Smooth muscle cell (in vitro differentiated cells): Measurements from ENCODE around the gene PLXNA4. TPM values are rescaled to one million over a fixed set of nuclear protein-coding genes. Genes with fewer than 3 reads are reported as not detected.

Source experiments
- DNase-seq: peaks from one replicate; lab custom pipeline; 2025; ENCODE audit not compliant: unreplicated experiment; lab: John Stamatoyannopoulos, UW
- H2AFZ ChIP-seq: fragments of 200-600 bp; sonication (generic); 2 replicates; pipeline ENCODE4 v1.6.0; 2016; ENCODE audit warnings: antibody characterized with exemption, low read depth, mild to moderate bottlenecking
- H3F3A ChIP-seq: fragments of 200-600 bp; sonication (generic); 2 replicates; pipeline ENCODE4 v1.6.0; 2017; ENCODE audit warnings: antibody characterized with exemption, low read depth
- H3K27ac ChIP-seq: fragments of 200-600 bp; sonication (generic); 2 replicates; pipeline ENCODE4 v1.5.1; 2016; ENCODE audit warnings: low read depth, mild to moderate bottlenecking
- H3K27me3 ChIP-seq: fragments of 200-600 bp; sonication (generic); 2 replicates; pipeline ENCODE4 v1.6.1; 2016; ENCODE audit warnings: low read depth, mild to moderate bottlenecking
- H3K36me3 ChIP-seq: fragments of 200-600 bp; sonication (generic); 2 replicates; pipeline ENCODE4 v1.5.1; 2016; ENCODE audit warnings: low read depth
- H3K4me1 ChIP-seq: fragments of 200-600 bp; sonication (generic); 2 replicates; pipeline ENCODE4 v1.5.1; 2016; ENCODE audit warnings: low read depth
- H3K4me2 ChIP-seq: fragments of 200-600 bp; sonication (generic); 2 replicates; pipeline ENCODE4 v1.6.0; 2016; ENCODE audit warnings: mild to moderate bottlenecking
- H3K4me3 ChIP-seq: fragments of 200-600 bp; sonication (generic); 2 replicates; pipeline ENCODE4 v1.5.1; 2016; ENCODE audit warnings: mild to moderate bottlenecking
- H3K79me2 ChIP-seq: fragments of 200-600 bp; sonication (generic); 2 replicates; pipeline ENCODE4 v1.6.0; 2016; ENCODE audit warnings: low read depth, mild to moderate bottlenecking
- H3K9ac ChIP-seq: fragments of 200-600 bp; sonication (generic); 2 replicates; pipeline ENCODE4 v1.6.0; 2016; ENCODE audit warnings: low read depth
- H3K9me3 ChIP-seq: fragments of 200-600 bp; sonication (generic); replicated peaks from 2 replicates; pipeline ENCODE4 v1.5.1; 2016; ENCODE audit warnings: low read depth
- H4K20me1 ChIP-seq: fragments of 200-600 bp; sonication (generic); 2 replicates; pipeline ENCODE4 v1.6.0; 2016; ENCODE audit warnings: low read depth
- CTCF ChIP-seq: fragments of 200-600 bp; sonication (generic); IDR thresholded peaks from 2 replicates; pipeline ENCODE4 v1.5.1; 2017; ENCODE audit warnings: borderline replicate concordance, mild to moderate bottlenecking, antibody characterized with exemption; ENCODE audit not compliant: insufficient read depth, poor library complexity, severe bottlenecking
- WGBS: methylation state at CpG from one replicate; pipeline ENCODE4 v1.1.7; 2016; ENCODE audit warnings: low lambda C conversion rate; 5-methylcytosine and 5-hydroxymethylcytosine counted together
- polyA plus RNA-seq: library from polyadenylated mRNA; unstranded; fragments of >200 nt; fragmentation: Nextera tagmentation; extraction: Ambion mirVana; gene quantifications from 2 replicates; pipeline ENCODE4 v1.2.1, GENCODE V29; 2016
- total RNA-seq: library from RNA; depleted of rRNA; stranded (reverse); fragments of >200 nt; gene quantifications from 2 replicates; pipeline ENCODE4 v1.2.3, GENCODE V29; 2014

The PLXNA4 gene
- total and polyA plus RNA-seq, 2 experiments from 2014 or later = 8.5 to 9.9 TPM

DNA sequence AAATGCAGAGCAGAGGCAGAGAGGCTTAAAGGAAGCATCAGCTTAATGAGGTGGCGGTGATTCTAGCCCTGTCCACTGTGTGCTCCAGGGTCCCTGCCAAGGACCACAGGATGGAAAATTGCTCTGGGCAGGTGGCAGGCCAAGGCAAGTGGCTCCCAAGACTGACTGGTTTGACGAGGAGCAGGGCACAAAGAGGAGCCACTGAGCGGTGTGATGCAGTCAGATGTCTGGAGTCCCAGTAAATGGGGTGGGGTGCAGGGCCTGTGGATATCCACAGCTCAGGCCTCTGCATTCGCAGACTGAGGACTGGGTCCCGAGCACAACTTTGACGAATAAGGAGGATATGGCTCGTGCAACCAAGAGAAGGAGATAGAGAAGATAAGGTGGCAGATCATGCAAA, 385.6 kb downstream of the PLXNA4 start:
- H4K20me1 ChIP-seq = no peaks in the 10 kb centered on the region
- no peaks in the 10 kb centered on the region for H3K4me1 ChIP-seq
- H3K4me2 ChIP-seq = no peak overlapping the region
- no peaks in the 10 kb centered on the region for H3K27me3 ChIP-seq
- H2AFZ ChIP-seq = no peak overlapping the region
- no peaks in the 10 kb centered on the region for H3K36me3 ChIP-seq
- H3K27ac ChIP-seq = no peak overlapping the region
- TF ChIP-seq CTCF = no peak
- H3K9me3 ChIP-seq = peaks cover 4% of the 10 kb centered on the region
- H3K9ac ChIP-seq = no peak overlapping the region
- no peaks in the 10 kb centered on the region for H3F3A ChIP-seq
- 86% methylated on average over 7 of the region's 7 CpGs for WGBS
- DNase-seq = no peak
- no peaks in the 10 kb centered on the region for H3K79me2 ChIP-seq
- H3K4me3 ChIP-seq = no peak overlapping the region

GRCh38 chr7:132189881-132190280, 386.4 kb downstream of the PLXNA4 start:
- Histone ChIP-seq H4K20me1 (no peaks in the 10 kb centered on the region), H3K4me2 (no peak overlapping the region), H3F3A (no peaks in the 10 kb centered on the region), H3K4me3 (no peak overlapping the region), H3K4me1 (no peaks in the 10 kb centered on the region), H3K79me2 (no peaks in the 10 kb centered on the region), H3K9me3 (peaks cover 4% of the 10 kb centered on the region), H2AFZ (no peak overlapping the region), H3K36me3 (no peaks in the 10 kb centered on the region), H3K27me3 (no peaks in the 10 kb centered on the region), H3K27ac (no peak overlapping the region), H3K9ac (no peak overlapping the region)
- no peak for TF ChIP-seq CTCF
- no peak for DNase-seq

GRCh38 chr7:132187869-132188789, 388.1 kb downstream of the PLXNA4 start:
- Histone ChIP-seq H4K20me1 (no peaks in the 10 kb centered on the region), H3K79me2 (no peaks in the 10 kb centered on the region), H3K9me3 (peaks cover 4% of the 10 kb centered on the region), H3K4me2 (no peak overlapping the region), H3K36me3 (no peaks in the 10 kb centered on the region), H3K9ac (no peak overlapping the region), H2AFZ (no peak overlapping the region), H3F3A (no peaks in the 10 kb centered on the region), H3K4me3 (no peak overlapping the region), H3K27ac (no peak overlapping the region), H3K27me3 (no peaks in the 10 kb centered on the region), H3K4me1 (no peaks in the 10 kb centered on the region)
- no peak for TF ChIP-seq CTCF
- DNase-seq = no peak
- 41% methylated on average over 4 of the region's 4 CpGs for WGBS

DNA sequence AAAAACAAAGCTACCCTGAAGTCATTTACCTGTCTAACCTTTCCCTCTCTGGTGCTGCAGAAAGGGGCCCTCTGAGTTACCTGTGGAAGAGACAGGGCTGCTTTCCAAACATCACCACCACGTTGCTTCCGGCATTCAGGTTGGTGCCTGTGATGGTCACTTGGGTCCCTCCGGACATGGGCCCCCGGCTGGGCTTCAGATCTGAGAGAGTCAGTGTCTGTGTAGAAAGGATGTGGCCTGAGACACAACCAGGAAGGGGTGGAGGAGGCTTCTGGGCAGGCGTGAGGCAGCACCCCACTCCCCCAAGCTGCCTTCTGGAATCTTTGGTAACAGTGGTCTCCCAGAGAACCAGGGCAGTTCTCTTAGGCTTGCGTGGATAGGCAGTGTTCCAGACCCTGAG, 388.9 kb downstream of the PLXNA4 start:
- Histone ChIP-seq H3K79me2 (no peaks in the 10 kb centered on the region), H2AFZ (no peak overlapping the region), H3K9ac (no peak overlapping the region), H3K36me3 (no peaks in the 10 kb centered on the region), H3K4me1 (no peaks in the 10 kb centered on the region), H3K4me3 (no peak overlapping the region), H4K20me1 (no peaks in the 10 kb centered on the region), H3K27me3 (no peaks in the 10 kb centered on the region), H3K9me3 (peaks cover 4% of the 10 kb centered on the region), H3K4me2 (no peak overlapping the region), H3K27ac (no peak overlapping the region), H3F3A (no peaks in the 10 kb centered on the region)
- TF ChIP-seq CTCF = no peak
- WGBS = 94% methylated on average over 6 of the region's 6 CpGs
- no peak for DNase-seq
